CD14-positive monocyte (primary cell): Measurements from ENCODE around the gene MDP1. TPM values are rescaled to one million over a fixed set of nuclear protein-coding genes. Genes with fewer than 3 reads are reported as not detected.

Experiments
- DNase-seq, 3 donors: peaks; one replicate each; pipeline ENCODE4 v3.0.0-alpha.2; 2011 to 2022
- H2AFZ ChIP-seq: 2 replicates; pipeline ENCODE4 v1.6.0; 2012; ENCODE audit warnings: mild to moderate bottlenecking, low read depth, low read length, inconsistent platforms; ENCODE audit not compliant: insufficient read depth, poor library complexity, severe bottlenecking
- H3K27ac ChIP-seq, 2 donors: 1 replicate in 1 of 2; 2 replicates in 1 of 2; pipeline ENCODE4 v1.5.1; 2012 to 2013; ENCODE audit warnings: low read length in 2 of 2, control low read depth in 1 of 2, inconsistent platforms in 1 of 2, low read depth in 1 of 2, mild to moderate bottlenecking in 1 of 2
- H3K27me3 ChIP-seq, 2 donors: one replicate each; pipeline versions ENCODE4 v1.6.0 to v1.6.1; 2011 to 2013; ENCODE audit warnings: low read length in 2 of 2; ENCODE audit not compliant: control insufficient read depth in 2 of 2, insufficient read depth in 2 of 2
- H3K36me3 ChIP-seq, 2 donors: replicated peaks in 1 of 2; 1 replicate in 1 of 2; 2 replicates in 1 of 2; pipeline versions ENCODE4 v1.5.1 to v1.6.1; 2012 to 2013; ENCODE audit warnings: low read length in 2 of 2, control low read depth in 1 of 2, inconsistent platforms in 1 of 2, mild to moderate bottlenecking in 1 of 2; ENCODE audit not compliant: insufficient read depth in 2 of 2, control insufficient read depth in 1 of 2
- H3K4me1 ChIP-seq, 2 donors: 1 replicate in 1 of 2; 2 replicates in 1 of 2; pipeline versions ENCODE4 v1.5.1 to v1.6.1; 2012 to 2013; ENCODE audit warnings: low read length in 2 of 2, control low read depth in 1 of 2, inconsistent platforms in 1 of 2, mild to moderate bottlenecking in 1 of 2, moderate library complexity in 1 of 2; ENCODE audit not compliant: insufficient read depth in 2 of 2, control insufficient read depth in 1 of 2
- H3K4me2 ChIP-seq: replicated peaks from 2 replicates; pipeline ENCODE3; 2012; ENCODE audit warnings: low read length, moderate library complexity, mild to moderate bottlenecking; ENCODE audit not compliant: poor library complexity, severe bottlenecking; ENCODE audit errors: extremely low read depth
- H3K4me3 ChIP-seq, 3 experiments: fragments of 200-600 bp in 1 of 3; sonication (generic) in 1 of 3; replicated peaks in 1 of 3; 1 replicate in 2 of 3; 2 replicates in 1 of 3; pipeline ENCODE4 v1.5.1; 2011 to 2013; ENCODE audit warnings: low read length in 3 of 3, mild to moderate bottlenecking in 3 of 3, control low read depth in 2 of 3, low read depth in 2 of 3, inconsistent platforms in 1 of 3, moderate library complexity in 1 of 3
- H3K79me2 ChIP-seq: 2 replicates; pipeline ENCODE4 v1.6.0; 2012; ENCODE audit warnings: mild to moderate bottlenecking, control low read depth, inconsistent platforms, low read length, moderate library complexity; ENCODE audit not compliant: insufficient read depth
- H3K9ac ChIP-seq: 2 replicates; pipeline ENCODE4 v1.6.0; 2017; ENCODE audit warnings: low read length, mild to moderate bottlenecking; ENCODE audit not compliant: insufficient read depth, poor library complexity, severe bottlenecking
- H3K9me3 ChIP-seq, 2 donors: replicated peaks in 1 of 2; 1 replicate in 1 of 2; 2 replicates in 1 of 2; pipeline versions ENCODE4 v1.5.1 to v1.6.1; 2012 to 2013; ENCODE audit warnings: low read length in 2 of 2, control low read depth in 1 of 2; ENCODE audit not compliant: control insufficient read depth in 1 of 2, insufficient read depth in 1 of 2
- H4K20me1 ChIP-seq: 2 replicates; pipeline ENCODE4 v1.6.0; 2012; ENCODE audit warnings: mild to moderate bottlenecking, low read length, control low read depth, moderate library complexity; ENCODE audit not compliant: insufficient read depth
- H3K27ac Mint-ChIP-seq, 7 donors: one replicate each; pipeline ENCODE4 v1.8.0; 2020; ENCODE audit warnings: mild to moderate bottlenecking in 7 of 7, mixed read lengths in 7 of 7, moderate library complexity in 6 of 7, inconsistent platforms in 2 of 7
- H3K27me3 Mint-ChIP-seq, 3 donors: one replicate each; pipeline ENCODE4 v1.8.0; 2021 to 2022; ENCODE audit warnings: low read depth in 3 of 3, mild to moderate bottlenecking in 3 of 3, mixed read lengths in 3 of 3, moderate library complexity in 3 of 3, inconsistent platforms in 1 of 3
- H3K36me3 Mint-ChIP-seq, 2 donors: one replicate each; pipeline ENCODE4 v1.8.0; 2020; ENCODE audit warnings: mixed read lengths in 2 of 2, inconsistent platforms in 1 of 2, mild to moderate bottlenecking in 1 of 2
- H3K4me1 Mint-ChIP-seq: one replicate; pipeline ENCODE4 v1.8.0; 2020; ENCODE audit warnings: mild to moderate bottlenecking, mixed read lengths
- H3K4me3 Mint-ChIP-seq, 2 donors: one replicate each; pipeline ENCODE4 v1.8.0; 2020; ENCODE audit warnings: mild to moderate bottlenecking in 2 of 2, mixed read lengths in 2 of 2, moderate library complexity in 1 of 2
- H3K9me3 Mint-ChIP-seq, 7 donors: one replicate each; pipeline ENCODE4 v1.8.0; 2020 to 2022; ENCODE audit warnings: mixed read lengths in 7 of 7, mild to moderate bottlenecking in 6 of 7, moderate library complexity in 6 of 7, inconsistent platforms in 2 of 7
- CTCF ChIP-seq: fragments of 200-600 bp; IDR thresholded peaks from one replicate; pipeline ENCODE4 v1.8.0; 2022; ENCODE audit warnings: antibody characterized with exemption, mild to moderate bottlenecking
- WGBS: methylation state at CpG from one replicate; pipeline ENCODE4 v1.1.5; 2013; ENCODE audit warnings: missing lambda C conversion rate; ENCODE audit not compliant: insufficient coverage; 5-methylcytosine and 5-hydroxymethylcytosine counted together
- intact Hi-C, 2 donors: fragments of 100-400 bp; cut with micrococcal nuclease; formaldehyde crosslinking; loops; one replicate each; pipeline versions ENCODE4 v1.15.0 to v1.15.1; 2023
- polyA plus RNA-seq, 3 donors: library from polyadenylated mRNA; depleted of rRNA in 1 of 3; unstranded in 2 of 3; stranded (reverse) in 1 of 3; fragments of 300-500 nt in 2 of 3; fragments of >200 nt in 1 of 3; fragmentation: Illumina TruSeq in 2 of 3; gene quantifications; 1 replicate in 2 of 3; 2 replicates in 1 of 3; pipeline ENCODE4 v1.2.3, GENCODE V29; 2012 to 2021

MDP1 gene
- polyA plus RNA-seq, 3 donors: 17.5 to 49.6 (median 37.5) TPM

- H3K27ac ChIP-seq: peak within 1 kb of the TSS; percentile 98 to 99
- peak within 1 kb of the TSS; percentile 70 for H3K4me2 ChIP-seq
- peaks cover 34% of the 10 kb centered on the region for H3K79me2 ChIP-seq
- H3K9me3 Mint-ChIP-seq: no peaks in the 10 kb centered on the region
- peak; percentile 97 to 99 (median 98) for DNase-seq
- intact Hi-C loops: loop anchor here in 1 of 2 donors (10.0 kb wide), 1 partner anchor 92 kb away; the partner anchor contains the start of gene CIDEB
- peak within 1 kb of the TSS; percentile 50 to 84 (median 81) for H3K4me3 ChIP-seq
- no peaks in the 10 kb centered on the region for H3K27me3 ChIP-seq
- H3K4me1 ChIP-seq: peaks cover 30 to 36% of the 10 kb centered on the region in 2 donors
- no peak for TF ChIP-seq CTCF
- no peaks in the 10 kb centered on the region for H3K9me3 ChIP-seq
- peaks cover 45 to 48% of the 10 kb centered on the region in 2 donors for H3K36me3 Mint-ChIP-seq
- H3K4me3 Mint-ChIP-seq: peak within 1 kb of the TSS; percentile 87 to 94
- peak within 1 kb of the TSS; percentile 69 for H2AFZ ChIP-seq
- H4K20me1 ChIP-seq: peaks cover 5% of the 10 kb centered on the region
- H3K27ac Mint-ChIP-seq: peak within 1 kb of the TSS; percentile 95 to 100 (median 99)
- H3K36me3 ChIP-seq: peaks cover 32 to 46% of the 10 kb centered on the region in 2 donors
- WGBS: under 1% methylated on average over 30 of the region's 53 CpGs
- H3K4me1 Mint-ChIP-seq: peaks cover 35% of the 10 kb centered on the region
- peak within 1 kb of the TSS; percentile 96 for H3K9ac ChIP-seq
- peaks cover 0 to 4% (median 0%) of the 10 kb centered on the region in 3 donors for H3K27me3 Mint-ChIP-seq
These were observed 2.7 kb downstream of the MDP1 start, which contains the start of gene CHMP4A for GRCh38 chr14:24212924-24213865. Gene CHMP4A, minus strand, starts transcription at chr14:24213488. Its CDS starts 49 bp downstream, at chr14:24213439.

GRCh38 chr14:24211311-24211710 lies 4.6 kb downstream of the MDP1 start:
- H3K27me3 ChIP-seq: no peaks in the 10 kb centered on the region
- Mint-ChIP-seq H3K36me3 (peaks cover 51 to 52% of the 10 kb centered on the region in 2 donors), H3K4me3 (no peak overlapping the region), H3K4me1 (peaks cover 36% of the 10 kb centered on the region), H3K27me3 (peaks cover 0 to 4% (median 0%) of the 10 kb centered on the region in 3 donors), H3K9me3 (no peaks in the 10 kb centered on the region), H3K27ac (peak overlapping the region in 3 of 7 donors; percentile 2 to 100 (median 77))
- peak overlapping the region in 1 of 2 donors; percentile 33 for H3K27ac ChIP-seq
- no peak overlapping the region for H3K4me2 ChIP-seq
- H3K36me3 ChIP-seq: peaks cover 46 to 55% of the 10 kb centered on the region in 2 donors
- 98% methylated on average over 5 of the region's 6 CpGs for WGBS
- H3K4me3 ChIP-seq: no peak overlapping the region
- TF ChIP-seq CTCF: no peak
- peaks cover 28 to 35% of the 10 kb centered on the region in 2 donors for H3K4me1 ChIP-seq
- no peak overlapping the region for H2AFZ ChIP-seq
- intact Hi-C loops: loop anchor here in 1 of 2 donors (10.0 kb wide), 1 partner anchor 93 kb away; the partner anchor contains the start of gene CIDEB
- H3K9ac ChIP-seq: no peak overlapping the region
- peaks cover 39% of the 10 kb centered on the region for H3K79me2 ChIP-seq
- no peak for DNase-seq
- H3K9me3 ChIP-seq: no peaks in the 10 kb centered on the region
- H4K20me1 ChIP-seq: peaks cover 24% of the 10 kb centered on the region
